NCI-H2196 (cell line): ENCODE results near the gene S100A6.
"Not testable (repeated sequence)": the region's sequence is repeated elsewhere in the genome, so short reads cannot be mapped to it uniquely, and the experiment has no call there.

Experiments used
- DNase-seq: peaks from one replicate; lab custom pipeline; 2025; ENCODE audit not compliant: unreplicated experiment; lab: John Stamatoyannopoulos, UW

S100A6 gene

GRCh38 chr1:153535242-153536011, at the start of gene S100A6:
TSS of gene S100A6 (minus strand) at chr1:153535991. CDS start at chr1:153535339, 652 bp downstream.
- DNase-seq, result no peak

GRCh38 chr1:153585006-153585405, 49.2 kb upstream of the S100A6 start:
- DNase-seq, result no peak

- no peak for DNase-seq
Measured at GRCh38 chr1:153583976-153584375, 48.2 kb upstream of the S100A6 start.

DNA sequence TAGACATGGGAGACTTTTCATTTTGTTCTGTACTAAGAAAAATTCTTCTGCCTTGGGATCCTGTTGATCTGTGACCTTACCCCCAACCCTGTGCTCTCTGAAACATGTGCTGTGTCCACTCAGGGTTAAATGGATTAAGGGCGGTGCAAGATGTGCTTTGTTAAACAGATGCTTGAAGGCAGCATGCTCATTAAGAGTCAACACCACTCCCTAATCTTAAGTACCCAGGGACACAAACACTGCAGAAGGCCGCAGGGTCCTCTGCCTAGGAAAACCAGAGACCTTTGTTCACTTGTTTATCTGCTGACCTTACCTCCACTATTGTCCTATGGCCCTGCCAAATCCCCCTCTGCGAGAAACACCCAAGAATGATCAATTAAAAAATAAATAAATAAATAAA, 47.7 kb upstream of the S100A6 start:
- not testable (repeated sequence) for DNase-seq

GRCh38 chr1:153582836-153583235, 47.0 kb upstream of the S100A6 start:
- DNase-seq, result not testable (repeated sequence)

DNA sequence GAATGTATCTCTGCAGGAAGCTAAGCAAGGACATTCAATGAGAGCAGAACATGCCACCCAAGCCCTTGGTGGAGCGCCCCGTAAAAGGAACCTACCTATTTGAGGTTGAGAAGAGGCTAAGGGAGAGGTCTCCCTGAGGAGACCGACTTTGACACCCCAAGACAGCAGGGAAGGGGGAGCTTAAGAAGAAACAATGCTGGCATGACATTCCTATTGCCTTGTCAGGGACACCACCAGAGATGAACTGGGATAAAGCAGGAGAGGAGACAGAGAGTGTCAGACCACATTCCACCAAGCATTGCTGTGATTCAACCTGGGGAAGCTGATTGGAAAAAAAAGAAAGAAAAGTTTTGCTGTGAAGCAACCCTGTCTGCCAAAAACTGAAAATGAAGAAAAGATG, 43.1 kb upstream of the S100A6 start:
- DNase-seq, result no peak

DNA sequence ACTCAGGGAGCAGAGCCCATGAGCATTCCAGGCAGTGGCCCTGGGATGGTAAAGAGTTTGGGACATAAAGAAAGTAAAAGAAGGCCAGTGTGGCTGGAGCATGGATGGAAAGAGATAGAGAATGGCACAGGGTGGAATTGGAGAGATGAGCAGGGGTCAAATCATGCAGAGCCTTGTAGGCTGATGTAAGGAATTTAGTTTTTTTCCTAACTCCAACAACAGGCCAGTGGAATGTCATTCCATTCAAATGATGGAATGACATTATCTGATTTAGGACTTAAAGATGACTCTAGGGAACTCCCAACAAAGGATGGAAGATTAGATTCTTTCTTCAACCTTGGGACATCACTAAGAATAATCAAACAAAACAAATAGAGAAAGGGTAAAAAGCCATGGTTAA, 42.7 kb upstream of the S100A6 start:
- no peak for DNase-seq

- DNase-seq, result no peak
Measured at GRCh38 chr1:153577624-153578051, 41.8 kb upstream of the S100A6 start.

GRCh38 chr1:153577138-153577537, 41.3 kb upstream of the S100A6 start:
- no peak for DNase-seq

GRCh38 chr1:153575497-153575896, 39.7 kb upstream of the S100A6 start:
- DNase-seq, result not testable (repeated sequence)

GRCh38 chr1:153575081-153575491, 39.3 kb upstream of the S100A6 start:
- DNase-seq, result not testable (repeated sequence)

DNA sequence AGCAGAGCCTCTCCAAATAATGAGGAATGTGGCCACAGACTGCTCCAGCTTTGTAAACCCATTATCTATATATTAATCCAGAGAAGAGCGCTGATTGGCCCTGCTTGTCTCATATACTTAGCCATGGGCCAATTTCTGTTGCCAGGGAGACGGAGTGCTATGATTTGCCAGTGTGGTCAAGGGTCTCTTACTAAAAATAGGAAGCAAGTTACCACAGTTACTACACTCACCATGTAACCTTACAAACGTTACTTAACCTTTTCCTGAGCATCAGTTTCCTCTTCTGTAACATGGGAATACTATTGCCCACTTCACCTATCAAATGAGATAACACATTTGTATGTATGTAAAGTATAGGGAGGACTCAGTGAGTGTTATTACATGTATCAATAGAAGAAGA, 37.6 kb upstream of the S100A6 start:
- no peak for DNase-seq

DNA sequence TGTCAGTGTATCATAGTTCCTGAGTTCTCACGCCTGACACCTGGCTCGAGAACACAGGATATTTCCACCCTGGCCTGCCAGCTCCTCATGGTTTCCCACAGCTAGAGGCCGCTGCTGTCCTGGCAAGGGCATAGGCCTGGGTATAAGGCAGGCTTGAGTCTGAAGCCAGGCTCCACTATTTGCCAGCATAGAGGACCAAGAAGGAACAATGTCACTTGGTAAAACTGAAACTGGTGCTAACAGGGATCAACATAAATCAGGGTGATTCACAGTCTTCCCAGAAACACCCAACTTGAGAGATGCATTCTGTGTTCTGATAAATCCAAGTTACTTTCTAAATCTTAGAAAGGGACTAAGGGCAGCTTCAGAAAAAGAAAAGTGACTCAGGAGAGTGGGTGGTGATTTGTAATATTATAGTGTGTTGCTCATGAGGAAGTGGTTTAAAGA, 36.8 kb upstream of the S100A6 start:
- DNase-seq, result peak; percentile 86

DNA sequence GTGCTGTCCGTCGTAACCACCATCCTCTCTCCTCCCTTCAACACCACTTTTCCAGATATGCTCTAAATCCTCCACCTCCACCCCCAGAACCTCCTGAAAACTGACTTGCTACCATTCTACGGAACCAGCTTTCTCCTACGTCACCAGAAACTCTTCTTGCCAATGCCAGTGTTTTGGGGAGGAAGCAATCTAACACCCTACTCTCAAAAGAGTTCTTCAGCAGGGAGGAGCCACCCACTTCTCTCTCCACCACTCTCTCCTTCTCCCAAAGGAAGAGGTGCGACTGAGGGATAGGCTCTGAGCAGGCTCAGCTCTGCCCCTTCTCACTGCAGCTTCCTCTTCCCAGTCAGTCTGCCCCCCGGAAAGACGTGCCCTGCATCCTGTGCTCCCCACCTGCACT, 35.9 kb upstream of the S100A6 start:
- no peak for DNase-seq

- DNase-seq, result no peak
Measured at GRCh38 chr1:153570874-153571273, 35.1 kb upstream of the S100A6 start.

GRCh38 chr1:153569465-153569864, 33.7 kb upstream of the S100A6 start:
- DNase-seq, result no peak

DNA sequence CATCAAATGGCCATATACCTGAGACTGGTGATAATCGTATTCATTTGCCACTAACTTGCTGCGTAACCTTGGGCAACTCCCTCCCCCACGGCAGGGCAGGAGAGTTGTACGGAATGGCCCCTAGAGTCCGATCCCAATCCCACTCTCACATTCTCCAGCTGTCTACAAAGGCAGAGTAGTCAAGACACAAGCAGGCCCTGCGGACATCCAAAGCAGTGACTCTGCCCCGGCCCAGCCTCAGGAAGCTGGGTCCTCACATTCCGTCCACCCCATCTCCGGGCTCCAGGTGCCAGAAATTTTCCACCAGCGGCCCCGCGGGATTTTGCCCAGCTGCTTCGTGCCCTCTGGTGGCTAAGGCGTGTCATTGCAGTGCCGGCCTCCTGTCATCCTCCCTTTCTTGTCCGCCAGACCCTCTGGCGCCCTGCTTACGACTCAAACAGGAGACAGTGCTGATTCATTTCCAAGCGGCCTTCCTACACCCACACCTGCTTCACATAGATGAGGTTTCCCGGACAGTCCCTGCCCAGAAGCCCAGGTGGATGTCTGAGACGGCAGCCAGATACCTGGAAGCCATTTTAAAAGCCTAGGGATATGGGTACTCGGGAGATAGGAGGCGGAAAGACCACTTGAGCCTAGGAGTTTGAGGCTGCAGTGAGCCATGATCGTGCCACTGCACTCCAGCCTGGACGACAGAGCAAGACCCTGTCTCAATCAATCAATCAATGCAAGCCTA, 32.7 kb upstream of the S100A6 start:
- DNase-seq, result peak; percentile 95

DNA sequence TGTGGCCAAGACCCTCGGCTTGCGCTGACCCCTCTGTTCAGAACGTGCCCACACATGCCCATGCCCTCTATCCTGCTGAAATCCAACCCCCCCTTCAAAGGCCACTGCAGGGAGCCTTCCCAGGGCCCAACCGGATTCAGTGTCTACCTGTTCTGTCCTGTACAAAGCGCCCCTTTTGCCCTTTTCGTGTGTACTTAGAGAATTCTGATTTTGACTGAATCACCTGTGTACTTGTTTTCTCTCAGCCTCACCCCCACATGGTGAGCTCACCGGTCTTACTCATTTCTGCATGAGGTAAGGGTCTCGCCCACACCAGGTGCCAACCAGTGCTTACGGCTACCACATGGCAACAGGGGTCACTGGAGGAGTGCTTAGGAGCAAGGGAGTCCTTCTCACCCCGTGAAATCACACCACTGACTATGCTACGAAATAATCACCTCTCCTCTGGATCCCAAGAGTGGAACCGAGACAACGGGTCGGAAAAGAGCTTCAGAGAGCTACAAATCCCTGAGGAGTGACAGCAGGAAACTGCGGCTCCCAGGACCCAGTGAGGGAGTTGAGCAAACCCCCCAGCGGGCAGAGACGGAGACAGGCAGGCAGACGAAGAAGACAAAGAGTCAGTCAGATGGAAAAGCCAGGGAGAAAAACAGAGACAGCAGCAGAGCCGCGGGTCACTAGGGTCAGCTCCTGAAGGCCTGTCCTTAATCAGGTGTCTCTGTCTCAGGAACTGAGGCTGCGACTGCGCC, 32.0 kb upstream of the S100A6 start:
- DNase-seq, result no peak

DNA sequence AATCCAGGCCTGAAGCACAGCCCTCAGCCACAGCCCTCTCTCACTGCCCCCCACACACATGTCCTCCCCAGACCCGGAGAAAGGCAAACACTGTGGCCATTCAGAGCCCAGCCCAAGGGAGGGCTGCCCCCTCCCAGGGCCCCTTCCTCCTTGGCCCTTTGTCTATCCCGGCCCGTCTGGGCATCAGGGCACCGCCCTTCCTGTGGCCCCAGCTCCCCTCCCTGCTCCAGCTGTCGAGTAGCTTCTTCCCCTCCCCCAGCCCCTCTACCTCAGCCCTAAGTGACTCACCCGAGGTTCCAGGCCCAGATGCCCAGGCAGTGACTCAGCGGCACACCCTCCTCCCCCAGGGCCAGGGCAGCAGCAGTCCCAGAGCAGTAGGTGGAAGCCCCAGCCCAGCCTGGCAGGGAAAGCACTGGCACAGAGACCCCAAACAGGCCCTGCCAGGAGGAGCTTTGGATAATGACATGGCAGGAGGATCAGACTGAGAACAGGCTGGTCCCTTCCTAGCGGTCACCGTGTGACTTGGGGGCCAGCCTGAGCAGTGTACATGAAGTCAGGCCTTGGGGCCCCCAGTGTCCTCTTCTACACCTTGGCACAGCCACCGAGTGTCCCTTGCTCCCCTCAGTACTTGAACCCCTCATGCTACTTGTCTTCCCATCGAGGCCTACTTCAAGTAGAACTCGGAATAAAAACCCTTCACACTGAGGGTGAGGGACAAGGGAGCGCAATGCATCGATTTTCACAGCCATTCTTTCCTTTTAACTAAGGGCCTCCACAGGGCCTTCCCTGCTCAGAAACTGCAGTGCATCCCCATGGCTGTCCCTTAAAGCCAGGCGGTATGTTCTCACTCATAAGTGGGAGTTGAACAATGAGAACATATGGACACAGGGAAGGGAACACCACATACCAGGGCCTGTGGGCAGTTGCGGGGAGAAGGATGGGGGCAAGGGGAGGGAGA, 30.9 kb upstream of the S100A6 start:
- DNase-seq, result peak; percentile 92
